HG03280 (cell line): Measurements from ENCODE around the gene PCLO.
"Not testable (repeated sequence)": the region's sequence is repeated elsewhere in the genome, so short reads cannot be mapped to it uniquely, and the experiment has no call there.

Experiments used
- ATAC-seq: cut with Tn5 transposase; IDR thresholded peaks from one replicate; pipeline ENCODE4 v1.9.1; 2021; ENCODE audit warnings: mild to moderate bottlenecking, moderate library complexity; ENCODE audit not compliant: unreplicated experiment

The PCLO gene

GRCh38 chr7:83053965-83054364 lies 108.7 kb downstream of the PCLO start:
- ATAC-seq: no peak

- no peak for ATAC-seq
Measured at GRCh38 chr7:83040484-83040883, 122.2 kb downstream of the PCLO start.

- no peak for ATAC-seq
Measured at GRCh38 chr7:83038787-83039186, 123.9 kb downstream of the PCLO start.

GRCh38 chr7:83036721-83037380 lies 125.8 kb downstream of the PCLO start:
- ATAC-seq: no peak

GRCh38 chr7:83036130-83036529 lies 126.6 kb downstream of the PCLO start:
- ATAC-seq: no peak

- ATAC-seq: no peak
Measured at GRCh38 chr7:83032195-83032594, 130.5 kb downstream of the PCLO start.

- not testable (repeated sequence) for ATAC-seq
Measured at GRCh38 chr7:83023817-83024665, 138.6 kb downstream of the PCLO start.

- no peak for ATAC-seq
Measured at GRCh38 chr7:83021032-83021431, 141.7 kb downstream of the PCLO start.

- no peak for ATAC-seq
Measured at GRCh38 chr7:83020161-83020560, 142.5 kb downstream of the PCLO start.

GRCh38 chr7:83015916-83016315 lies 146.8 kb downstream of the PCLO start:
- ATAC-seq: no peak

GRCh38 chr7:83014546-83014945 lies 148.1 kb downstream of the PCLO start:
- ATAC-seq: no peak

GRCh38 chr7:83011954-83012353 lies 150.7 kb downstream of the PCLO start:
- ATAC-seq: no peak

- ATAC-seq: no peak
Measured at GRCh38 chr7:83005410-83005809, 157.3 kb downstream of the PCLO start.

- ATAC-seq: no peak
Measured at GRCh38 chr7:83001362-83002040, 161.2 kb downstream of the PCLO start.

GRCh38 chr7:82998436-82998835 lies 164.2 kb downstream of the PCLO start:
- ATAC-seq: no peak

GRCh38 chr7:82985144-82985802 lies 177.4 kb downstream of the PCLO start:
- no peak for ATAC-seq

- no peak for ATAC-seq
Measured at GRCh38 chr7:82980130-82980788, 182.4 kb downstream of the PCLO start.

- ATAC-seq: no peak
Measured at GRCh38 chr7:82975811-82976468, 186.7 kb downstream of the PCLO start.

GRCh38 chr7:82972135-82972534 lies 190.5 kb downstream of the PCLO start:
- no peak for ATAC-seq
